CD14-positive monocyte (primary cell): ENCODE results near the gene SLC30A9. TPM values are rescaled to one million over a fixed set of nuclear protein-coding genes. Genes with fewer than 3 reads are reported as not detected.

Source experiments
- DNase-seq, 3 donors: peaks; one replicate each; pipeline ENCODE4 v3.0.0-alpha.2; 2011 to 2022
- H2AFZ ChIP-seq: 2 replicates; pipeline ENCODE4 v1.6.0; 2012; ENCODE audit warnings: mild to moderate bottlenecking, low read depth, low read length, inconsistent platforms; ENCODE audit not compliant: insufficient read depth, poor library complexity, severe bottlenecking
- H3K27ac ChIP-seq, 2 donors: 1 replicate in 1 of 2; 2 replicates in 1 of 2; pipeline ENCODE4 v1.5.1; 2012 to 2013; ENCODE audit warnings: low read length in 2 of 2, control low read depth in 1 of 2, inconsistent platforms in 1 of 2, low read depth in 1 of 2, mild to moderate bottlenecking in 1 of 2
- H3K27me3 ChIP-seq, 2 donors: one replicate each; pipeline versions ENCODE4 v1.6.0 to v1.6.1; 2011 to 2013; ENCODE audit warnings: low read length in 2 of 2; ENCODE audit not compliant: control insufficient read depth in 2 of 2, insufficient read depth in 2 of 2
- H3K36me3 ChIP-seq, 2 donors: replicated peaks in 1 of 2; 1 replicate in 1 of 2; 2 replicates in 1 of 2; pipeline versions ENCODE4 v1.5.1 to v1.6.1; 2012 to 2013; ENCODE audit warnings: low read length in 2 of 2, control low read depth in 1 of 2, inconsistent platforms in 1 of 2, mild to moderate bottlenecking in 1 of 2; ENCODE audit not compliant: insufficient read depth in 2 of 2, control insufficient read depth in 1 of 2
- H3K4me1 ChIP-seq, 2 donors: 1 replicate in 1 of 2; 2 replicates in 1 of 2; pipeline versions ENCODE4 v1.5.1 to v1.6.1; 2012 to 2013; ENCODE audit warnings: low read length in 2 of 2, control low read depth in 1 of 2, inconsistent platforms in 1 of 2, mild to moderate bottlenecking in 1 of 2, moderate library complexity in 1 of 2; ENCODE audit not compliant: insufficient read depth in 2 of 2, control insufficient read depth in 1 of 2
- H3K4me2 ChIP-seq: replicated peaks from 2 replicates; pipeline ENCODE3; 2012; ENCODE audit warnings: low read length, moderate library complexity, mild to moderate bottlenecking; ENCODE audit not compliant: poor library complexity, severe bottlenecking; ENCODE audit errors: extremely low read depth
- H3K4me3 ChIP-seq, 3 experiments: fragments of 200-600 bp in 1 of 3; sonication (generic) in 1 of 3; replicated peaks in 1 of 3; 1 replicate in 2 of 3; 2 replicates in 1 of 3; pipeline ENCODE4 v1.5.1; 2011 to 2013; ENCODE audit warnings: low read length in 3 of 3, mild to moderate bottlenecking in 3 of 3, control low read depth in 2 of 3, low read depth in 2 of 3, inconsistent platforms in 1 of 3, moderate library complexity in 1 of 3
- H3K79me2 ChIP-seq: 2 replicates; pipeline ENCODE4 v1.6.0; 2012; ENCODE audit warnings: mild to moderate bottlenecking, control low read depth, inconsistent platforms, low read length, moderate library complexity; ENCODE audit not compliant: insufficient read depth
- H3K9ac ChIP-seq: 2 replicates; pipeline ENCODE4 v1.6.0; 2017; ENCODE audit warnings: low read length, mild to moderate bottlenecking; ENCODE audit not compliant: insufficient read depth, poor library complexity, severe bottlenecking
- H3K9me3 ChIP-seq, 2 donors: replicated peaks in 1 of 2; 1 replicate in 1 of 2; 2 replicates in 1 of 2; pipeline versions ENCODE4 v1.5.1 to v1.6.1; 2012 to 2013; ENCODE audit warnings: low read length in 2 of 2, control low read depth in 1 of 2; ENCODE audit not compliant: control insufficient read depth in 1 of 2, insufficient read depth in 1 of 2
- H4K20me1 ChIP-seq: 2 replicates; pipeline ENCODE4 v1.6.0; 2012; ENCODE audit warnings: mild to moderate bottlenecking, low read length, control low read depth, moderate library complexity; ENCODE audit not compliant: insufficient read depth
- H3K27ac Mint-ChIP-seq, 7 donors: one replicate each; pipeline ENCODE4 v1.8.0; 2020; ENCODE audit warnings: mild to moderate bottlenecking in 7 of 7, mixed read lengths in 7 of 7, moderate library complexity in 6 of 7, inconsistent platforms in 2 of 7
- H3K27me3 Mint-ChIP-seq, 3 donors: one replicate each; pipeline ENCODE4 v1.8.0; 2021 to 2022; ENCODE audit warnings: low read depth in 3 of 3, mild to moderate bottlenecking in 3 of 3, mixed read lengths in 3 of 3, moderate library complexity in 3 of 3, inconsistent platforms in 1 of 3
- H3K36me3 Mint-ChIP-seq, 2 donors: one replicate each; pipeline ENCODE4 v1.8.0; 2020; ENCODE audit warnings: mixed read lengths in 2 of 2, inconsistent platforms in 1 of 2, mild to moderate bottlenecking in 1 of 2
- H3K4me1 Mint-ChIP-seq: one replicate; pipeline ENCODE4 v1.8.0; 2020; ENCODE audit warnings: mild to moderate bottlenecking, mixed read lengths
- H3K4me3 Mint-ChIP-seq, 2 donors: one replicate each; pipeline ENCODE4 v1.8.0; 2020; ENCODE audit warnings: mild to moderate bottlenecking in 2 of 2, mixed read lengths in 2 of 2, moderate library complexity in 1 of 2
- H3K9me3 Mint-ChIP-seq, 7 donors: one replicate each; pipeline ENCODE4 v1.8.0; 2020 to 2022; ENCODE audit warnings: mixed read lengths in 7 of 7, mild to moderate bottlenecking in 6 of 7, moderate library complexity in 6 of 7, inconsistent platforms in 2 of 7
- CTCF ChIP-seq: fragments of 200-600 bp; IDR thresholded peaks from one replicate; pipeline ENCODE4 v1.8.0; 2022; ENCODE audit warnings: antibody characterized with exemption, mild to moderate bottlenecking
- WGBS: methylation state at CpG from one replicate; pipeline ENCODE4 v1.1.5; 2013; ENCODE audit warnings: missing lambda C conversion rate; ENCODE audit not compliant: insufficient coverage; 5-methylcytosine and 5-hydroxymethylcytosine counted together
- intact Hi-C, 2 donors: fragments of 100-400 bp; cut with micrococcal nuclease; formaldehyde crosslinking; loops; one replicate each; pipeline versions ENCODE4 v1.15.0 to v1.15.1; 2023
- polyA plus RNA-seq, 3 donors: library from polyadenylated mRNA; depleted of rRNA in 1 of 3; unstranded in 2 of 3; stranded (reverse) in 1 of 3; fragments of 300-500 nt in 2 of 3; fragments of >200 nt in 1 of 3; fragmentation: Illumina TruSeq in 2 of 3; gene quantifications; 1 replicate in 2 of 3; 2 replicates in 1 of 3; pipeline ENCODE4 v1.2.3, GENCODE V29; 2012 to 2021

The SLC30A9 gene
- polyA plus RNA-seq, 3 donors, result 11.6 to 47.2 (median 41.0) TPM

- H3K4me1 Mint-ChIP-seq, result no peaks in the 10 kb centered on the region
- Histone ChIP-seq H3K27ac (no peak overlapping the region), H3K27me3 (no peaks in the 10 kb centered on the region), H3K4me2 (no peak overlapping the region), H3K36me3 (peaks cover 36 to 63% of the 10 kb centered on the region in 2 donors), H3K9me3 (peaks cover 2 to 17% of the 10 kb centered on the region in 2 donors), H3K79me2 (no peaks in the 10 kb centered on the region), H2AFZ (no peak overlapping the region), H3K4me1 (no peaks in the 10 kb centered on the region), H3K4me3 (no peak overlapping the region), H4K20me1 (no peaks in the 10 kb centered on the region), H3K9ac (no peak overlapping the region)
- no peak for DNase-seq
- intact Hi-C loops, result no loop called here
- H3K9me3 Mint-ChIP-seq, result peaks cover 0 to 14% (median 9%) of the 10 kb centered on the region in 7 donors
- peaks cover 54 to 65% of the 10 kb centered on the region in 2 donors for H3K36me3 Mint-ChIP-seq
- H3K27ac Mint-ChIP-seq, result no peak overlapping the region
- WGBS, result 100% methylated on average over 1 of the region's 3 CpGs
- no peak overlapping the region for H3K4me3 Mint-ChIP-seq
- H3K27me3 Mint-ChIP-seq, result no peaks in the 10 kb centered on the region
- no peak for TF ChIP-seq CTCF
Observed at GRCh38 chr4:42050516-42051249, 60.4 kb downstream of the SLC30A9 start.

GRCh38 chr4:42066402-42066801, 76.1 kb downstream of the SLC30A9 start:
- no peak overlapping the region for H3K4me3 ChIP-seq
- no peak for DNase-seq
- no peak overlapping the region for H2AFZ ChIP-seq
- peaks cover 42 to 83% of the 10 kb centered on the region in 2 donors for H3K36me3 ChIP-seq
- H3K4me1 Mint-ChIP-seq, result no peaks in the 10 kb centered on the region
- no peaks in the 10 kb centered on the region for H3K4me1 ChIP-seq
- H3K4me3 Mint-ChIP-seq, result no peak overlapping the region
- H3K4me2 ChIP-seq, result no peak overlapping the region
- no peaks in the 10 kb centered on the region for H3K79me2 ChIP-seq
- TF ChIP-seq CTCF, result no peak
- intact Hi-C loops, result no loop called here
- no peaks in the 10 kb centered on the region for H4K20me1 ChIP-seq
- no peak overlapping the region for H3K9ac ChIP-seq
- H3K9me3 ChIP-seq, result no peaks in the 10 kb centered on the region
- no peaks in the 10 kb centered on the region for H3K27me3 ChIP-seq
- H3K36me3 Mint-ChIP-seq, result peaks cover 36 to 43% of the 10 kb centered on the region in 2 donors
- no peak overlapping the region for H3K27ac ChIP-seq
- H3K27me3 Mint-ChIP-seq, result no peaks in the 10 kb centered on the region
- no peak overlapping the region for H3K27ac Mint-ChIP-seq
- H3K9me3 Mint-ChIP-seq, result no peaks in the 10 kb centered on the region
- no CpG with 5 or more reads among the region's 2 CpGs for WGBS
